Nephron (organoid): Measurements from ENCODE around the gene DHH.

Experiments used
- H3K27ac Mint-ChIP-seq, 3 experiments: 2 replicates each; pipeline ENCODE4 v1.8.0; 2020; ENCODE audit warnings: mixed read lengths in 3 of 3, mild to moderate bottlenecking in 2 of 3, moderate library complexity in 1 of 3
- H3K27me3 Mint-ChIP-seq: 2 replicates; pipeline ENCODE4 v1.8.0; 2021; ENCODE audit warnings: low read depth, mild to moderate bottlenecking, moderate library complexity, mixed read lengths
- H3K36me3 Mint-ChIP-seq: 2 replicates; pipeline ENCODE4 v1.8.0; 2020; ENCODE audit warnings: low read depth, mixed read lengths
- H3K4me1 Mint-ChIP-seq: 2 replicates; pipeline ENCODE4 v1.8.0; 2020; ENCODE audit warnings: mixed read lengths
- H3K4me3 Mint-ChIP-seq, 3 experiments: 2 replicates each; pipeline ENCODE4 v1.8.0; 2020; ENCODE audit warnings: mild to moderate bottlenecking in 3 of 3, mixed read lengths in 3 of 3, moderate library complexity in 2 of 3
- H3K9me3 Mint-ChIP-seq: 2 replicates; pipeline ENCODE4 v1.8.0; 2020; ENCODE audit warnings: mixed read lengths
- TF ChIP-seq, protein P1 (sequence below), 3 experiments: fragments of 200-600 bp; sonication (generic); IDR thresholded peaks; one replicate each; pipeline ENCODE4 v1.5.0; 2021; ENCODE audit warnings: antibody characterized with exemption in 3 of 3; ENCODE audit not compliant: unreplicated experiment in 3 of 3

Gene DHH

DNA sequence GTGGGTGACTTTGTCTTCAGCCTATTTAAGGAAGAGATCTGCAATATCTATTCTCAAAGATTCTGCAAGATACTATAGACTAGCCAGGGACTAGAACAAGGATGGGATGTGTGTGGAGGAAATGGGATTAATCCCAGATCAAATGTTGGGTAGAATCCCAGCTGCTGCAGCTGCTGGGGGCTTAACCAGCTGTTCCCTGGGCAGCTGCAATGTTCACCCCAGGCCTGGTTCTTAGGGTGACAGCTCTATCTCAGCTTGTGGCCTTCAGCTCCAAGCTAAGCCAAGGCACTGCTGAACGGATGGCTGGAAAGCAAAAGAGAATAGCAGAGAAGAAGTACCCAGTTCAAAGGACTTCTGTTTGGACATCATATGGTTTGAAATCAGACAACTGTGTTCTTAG lies 14.8 kb downstream of the DHH start:
- Mint-ChIP-seq H3K9me3 (no peaks in the 10 kb centered on the region), H3K36me3 (no peaks in the 10 kb centered on the region), H3K4me1 (peaks cover 21% of the 10 kb centered on the region), H3K4me3 (no peak overlapping the region), H3K27me3 (peaks cover 4% of the 10 kb centered on the region), H3K27ac (peak overlapping the region; percentile 21 to 57 (median 43))
- TF ChIP-seq, protein P1, sequence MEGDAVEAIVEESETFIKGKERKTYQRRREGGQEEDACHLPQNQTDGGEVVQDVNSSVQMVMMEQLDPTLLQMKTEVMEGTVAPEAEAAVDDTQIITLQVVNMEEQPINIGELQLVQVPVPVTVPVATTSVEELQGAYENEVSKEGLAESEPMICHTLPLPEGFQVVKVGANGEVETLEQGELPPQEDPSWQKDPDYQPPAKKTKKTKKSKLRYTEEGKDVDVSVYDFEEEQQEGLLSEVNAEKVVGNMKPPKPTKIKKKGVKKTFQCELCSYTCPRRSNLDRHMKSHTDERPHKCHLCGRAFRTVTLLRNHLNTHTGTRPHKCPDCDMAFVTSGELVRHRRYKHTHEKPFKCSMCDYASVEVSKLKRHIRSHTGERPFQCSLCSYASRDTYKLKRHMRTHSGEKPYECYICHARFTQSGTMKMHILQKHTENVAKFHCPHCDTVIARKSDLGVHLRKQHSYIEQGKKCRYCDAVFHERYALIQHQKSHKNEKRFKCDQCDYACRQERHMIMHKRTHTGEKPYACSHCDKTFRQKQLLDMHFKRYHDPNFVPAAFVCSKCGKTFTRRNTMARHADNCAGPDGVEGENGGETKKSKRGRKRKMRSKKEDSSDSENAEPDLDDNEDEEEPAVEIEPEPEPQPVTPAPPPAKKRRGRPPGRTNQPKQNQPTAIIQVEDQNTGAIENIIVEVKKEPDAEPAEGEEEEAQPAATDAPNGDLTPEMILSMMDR (IDR thresholded peaks at IDR 0.05; ENCODE audit: unreplicated experiment in 3 of 3): no peak

DNA sequence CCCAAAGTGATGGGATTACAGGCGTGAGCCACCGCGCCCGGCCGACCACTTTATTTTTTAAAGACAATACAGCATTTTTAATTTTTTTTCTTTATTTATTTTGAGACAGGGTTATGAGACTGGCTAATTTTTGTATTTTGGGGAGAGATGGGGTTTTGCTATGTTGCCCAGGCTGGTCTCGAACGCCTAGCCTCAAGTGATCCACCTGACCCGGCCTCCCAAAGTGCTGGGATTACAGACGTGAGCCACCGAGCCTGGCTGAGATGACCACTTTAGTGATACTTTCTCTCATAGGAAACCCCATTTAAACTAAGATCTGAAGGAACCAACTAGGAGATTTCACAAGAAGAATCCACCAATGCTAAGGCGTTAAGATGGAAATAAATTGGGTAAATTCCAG lies 23.6 kb downstream of the DHH start:
- Mint-ChIP-seq H3K4me1 (peaks cover 20% of the 10 kb centered on the region), H3K4me3 (no peak overlapping the region), H3K9me3 (no peaks in the 10 kb centered on the region), H3K27me3 (peaks cover 13% of the 10 kb centered on the region), H3K36me3 (no peaks in the 10 kb centered on the region), H3K27ac (no peak overlapping the region)
- TF ChIP-seq, protein P1 (IDR thresholded peaks at IDR 0.05; ENCODE audit: unreplicated experiment in 3 of 3): no peak

DNA sequence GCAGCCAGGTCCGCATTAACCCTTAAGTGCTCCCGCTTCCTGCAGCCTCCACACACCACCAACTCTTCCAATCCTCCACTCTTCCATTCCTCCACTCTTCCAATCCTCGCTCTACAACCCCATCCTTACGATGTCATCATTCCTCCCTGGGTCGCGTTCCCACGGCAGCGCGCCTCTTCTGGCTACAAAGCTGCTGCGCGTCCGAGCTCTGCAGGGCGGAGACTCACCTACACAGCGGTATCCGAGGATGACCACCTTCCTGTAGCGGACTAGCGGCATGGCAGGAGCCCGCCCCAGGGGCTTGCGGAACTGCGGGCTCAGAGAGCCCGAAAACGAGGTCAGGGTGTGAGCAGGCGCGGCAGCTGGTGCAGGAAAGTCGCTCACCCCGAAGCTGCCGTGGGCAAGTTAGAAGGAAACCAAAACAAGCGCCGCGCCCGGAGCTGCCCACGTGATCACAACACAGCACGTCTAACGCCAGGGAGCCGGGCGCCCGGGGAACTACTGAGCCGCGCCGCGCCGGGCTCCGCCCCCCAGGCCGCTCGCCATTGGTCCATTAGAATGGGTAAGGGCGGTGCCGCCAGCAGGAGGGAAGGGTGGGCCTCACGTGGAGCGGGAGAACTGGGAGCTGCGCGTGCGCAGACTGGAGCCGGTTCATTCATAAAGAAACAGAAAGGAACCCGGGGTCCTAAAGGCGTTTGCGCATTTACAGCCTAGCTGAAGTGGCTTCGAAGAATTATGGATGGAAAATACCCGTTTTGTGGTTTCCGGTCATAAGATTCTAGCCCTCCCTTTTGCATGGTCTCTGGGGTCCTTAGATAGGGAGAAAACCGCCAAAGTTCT lies 24.9 kb downstream of the DHH start, which contains the start of gene RHEBL1:
Gene RHEBL1 (minus strand): TSS at position 473 of the 840 bp plus-strand sequence. CDS start 194 bp downstream, at position 279.
- peak within 1 kb of the TSS in 1 of 3 experiments; percentile 24 for H3K27ac Mint-ChIP-seq
- peaks cover 13% of the 10 kb centered on the region for H3K27me3 Mint-ChIP-seq
- no peaks in the 10 kb centered on the region for H3K9me3 Mint-ChIP-seq
- H3K36me3 Mint-ChIP-seq: no peaks in the 10 kb centered on the region
- peak within 1 kb of the TSS; percentile 88 to 93 (median 92) for H3K4me3 Mint-ChIP-seq
- TF ChIP-seq, protein P1 (IDR thresholded peaks at IDR 0.05; ENCODE audit: unreplicated experiment in 3 of 3): no peak
- H3K4me1 Mint-ChIP-seq: peaks cover 20% of the 10 kb centered on the region

DNA sequence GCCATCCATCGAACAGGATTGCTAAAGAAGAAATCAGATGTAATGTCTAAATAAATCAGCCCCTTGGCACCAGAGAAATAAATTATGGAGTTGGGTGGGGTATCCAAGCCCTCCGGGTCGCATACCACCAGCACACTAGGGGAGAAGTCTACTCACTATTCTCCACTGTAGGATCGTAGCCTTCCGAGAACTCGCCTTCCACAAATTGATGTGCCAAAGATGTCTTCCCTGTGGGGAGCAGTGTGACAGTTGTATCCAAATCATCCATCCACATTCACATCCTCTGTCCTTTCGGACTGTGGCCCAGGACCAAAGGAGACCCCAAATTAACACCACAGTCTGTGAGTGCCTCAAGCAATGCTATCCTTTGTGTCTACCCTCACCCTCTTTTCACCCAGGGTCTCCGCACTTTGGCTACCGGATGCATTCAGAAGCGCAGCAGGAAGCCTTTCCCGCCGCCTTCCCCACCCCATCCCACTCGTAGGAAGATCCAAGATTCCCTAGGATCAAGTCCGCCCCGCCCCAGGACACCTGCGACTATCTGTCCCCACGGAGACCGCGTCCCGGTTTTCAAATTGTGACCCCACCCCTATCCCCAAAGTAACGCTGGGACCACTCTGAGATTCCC lies 25.6 kb downstream of the DHH start:
- Mint-ChIP-seq H3K36me3 (no peaks in the 10 kb centered on the region), H3K4me3 (peak overlapping the region; percentile 88 to 93 (median 92)), H3K4me1 (peaks cover 22% of the 10 kb centered on the region), H3K9me3 (no peaks in the 10 kb centered on the region), H3K27ac (peak overlapping the region in 1 of 3 experiments; percentile 24), H3K27me3 (peaks cover 13% of the 10 kb centered on the region)
- TF ChIP-seq, protein P1 (IDR thresholded peaks at IDR 0.05; ENCODE audit: unreplicated experiment in 3 of 3): no peak

DNA sequence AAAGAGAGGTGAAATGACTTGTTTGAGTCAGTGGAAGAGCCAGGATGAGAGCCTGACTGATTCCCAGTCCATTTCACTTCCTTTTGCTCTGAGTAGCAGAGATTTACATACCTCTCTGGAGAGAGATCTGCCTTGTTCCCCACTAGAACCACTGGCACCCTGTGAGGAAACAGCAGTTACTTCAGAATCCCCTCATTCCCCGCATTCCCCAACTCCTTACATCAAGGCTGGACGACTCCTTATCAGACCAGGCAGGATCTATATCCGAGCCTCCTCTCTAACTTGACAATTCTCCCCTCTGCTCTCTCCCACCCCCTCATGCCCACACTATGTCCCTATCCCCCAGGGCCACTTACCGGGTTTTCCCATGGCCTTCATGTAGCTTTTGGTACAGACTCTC lies 28.5 kb downstream of the DHH start:
- H3K36me3 Mint-ChIP-seq: no peaks in the 10 kb centered on the region
- H3K4me3 Mint-ChIP-seq: peak overlapping the region in 1 of 3 experiments; percentile 62
- H3K27ac Mint-ChIP-seq: no peak overlapping the region
- peaks cover 25% of the 10 kb centered on the region for H3K4me1 Mint-ChIP-seq
- peaks cover 13% of the 10 kb centered on the region for H3K27me3 Mint-ChIP-seq
- H3K9me3 Mint-ChIP-seq: no peaks in the 10 kb centered on the region
- TF ChIP-seq, protein P1 (IDR thresholded peaks at IDR 0.05; ENCODE audit: unreplicated experiment in 3 of 3): no peak
